ENCODE data around the gene PPP1R3G. TPM values are rescaled to one million over a fixed set of nuclear protein-coding genes. Genes with fewer than 3 reads are reported as not detected.

The PPP1R3G gene
- total RNA-seq, 1 experiment from 2014 or later = 0.44 TPM

DNA sequence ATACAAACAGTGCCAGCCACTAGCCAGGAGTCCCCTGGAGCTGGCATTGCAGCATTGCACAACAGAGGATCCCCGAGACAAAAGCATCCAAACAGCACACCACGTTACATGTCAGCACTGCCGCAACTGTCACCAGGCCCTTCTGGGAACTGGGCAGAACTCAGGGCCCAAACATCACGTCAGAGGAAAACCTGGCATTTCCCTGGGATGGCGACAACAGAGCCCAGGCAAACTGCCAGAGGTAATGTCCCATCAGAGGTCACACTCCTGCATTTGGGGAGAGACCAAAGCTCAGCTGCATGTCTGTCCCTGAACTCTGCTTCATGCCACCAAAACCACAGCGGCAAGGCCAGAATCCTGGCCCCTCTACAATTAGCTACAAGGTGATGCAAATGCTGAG lies 36.3 kb downstream of the PPP1R3G start:
- Histone ChIP-seq H3K27ac (ENCODE audit: low read length) (no peak overlapping the region), H3K4me1 (ENCODE audit: control insufficient read depth, insufficient read depth, low read length) (no peaks in the 10 kb centered on the region), H3K9me3 (ENCODE audit: control insufficient read depth, insufficient read depth, low read depth, low read length) (no peaks in the 10 kb centered on the region), H3K27me3 (ENCODE audit: control insufficient read depth, insufficient read depth, low read length) (no peaks in the 10 kb centered on the region), H3K36me3 (ENCODE audit: control insufficient read depth, insufficient read depth, low read length) (no peaks in the 10 kb centered on the region), H3K4me3 (ENCODE audit: low read depth in 2 of 2, low read length in 2 of 2) (no peak overlapping the region)
- in situ Hi-C loops (cut with HindIII; ENCODE audit: low pct_unique_long_range_greater_than_20kb, low sequenced_read_pairs) = no loop called here
- DNase-seq (ENCODE audit: low read depth, low spot score) (no peak), ATAC-seq (no peak)
- intact Hi-C loops (cut with micrococcal nuclease; ENCODE audit: unreplicated experiment) = no loop called here
- BruUV-seq (replicated peaks) = no TSS peak
- TF ChIP-seq TCF7L2 (IDR thresholded peaks at IDR 0.05; ENCODE audit: low read depth, low read length) (no peak), SIN3A (IDR thresholded peaks at IDR 0.05; ENCODE audit: borderline replicate concordance, insufficient read depth, low read depth, low read length) (no peak), POLR2AphosphoS5 (IDR thresholded peaks at IDR 0.05; ENCODE audit: low read depth, low read length) (no peak)
- TF ChIP-seq, protein P1, sequence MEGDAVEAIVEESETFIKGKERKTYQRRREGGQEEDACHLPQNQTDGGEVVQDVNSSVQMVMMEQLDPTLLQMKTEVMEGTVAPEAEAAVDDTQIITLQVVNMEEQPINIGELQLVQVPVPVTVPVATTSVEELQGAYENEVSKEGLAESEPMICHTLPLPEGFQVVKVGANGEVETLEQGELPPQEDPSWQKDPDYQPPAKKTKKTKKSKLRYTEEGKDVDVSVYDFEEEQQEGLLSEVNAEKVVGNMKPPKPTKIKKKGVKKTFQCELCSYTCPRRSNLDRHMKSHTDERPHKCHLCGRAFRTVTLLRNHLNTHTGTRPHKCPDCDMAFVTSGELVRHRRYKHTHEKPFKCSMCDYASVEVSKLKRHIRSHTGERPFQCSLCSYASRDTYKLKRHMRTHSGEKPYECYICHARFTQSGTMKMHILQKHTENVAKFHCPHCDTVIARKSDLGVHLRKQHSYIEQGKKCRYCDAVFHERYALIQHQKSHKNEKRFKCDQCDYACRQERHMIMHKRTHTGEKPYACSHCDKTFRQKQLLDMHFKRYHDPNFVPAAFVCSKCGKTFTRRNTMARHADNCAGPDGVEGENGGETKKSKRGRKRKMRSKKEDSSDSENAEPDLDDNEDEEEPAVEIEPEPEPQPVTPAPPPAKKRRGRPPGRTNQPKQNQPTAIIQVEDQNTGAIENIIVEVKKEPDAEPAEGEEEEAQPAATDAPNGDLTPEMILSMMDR (IDR thresholded peaks at IDR 0.05) = no peak
- TF ChIP-seq, protein P2, sequence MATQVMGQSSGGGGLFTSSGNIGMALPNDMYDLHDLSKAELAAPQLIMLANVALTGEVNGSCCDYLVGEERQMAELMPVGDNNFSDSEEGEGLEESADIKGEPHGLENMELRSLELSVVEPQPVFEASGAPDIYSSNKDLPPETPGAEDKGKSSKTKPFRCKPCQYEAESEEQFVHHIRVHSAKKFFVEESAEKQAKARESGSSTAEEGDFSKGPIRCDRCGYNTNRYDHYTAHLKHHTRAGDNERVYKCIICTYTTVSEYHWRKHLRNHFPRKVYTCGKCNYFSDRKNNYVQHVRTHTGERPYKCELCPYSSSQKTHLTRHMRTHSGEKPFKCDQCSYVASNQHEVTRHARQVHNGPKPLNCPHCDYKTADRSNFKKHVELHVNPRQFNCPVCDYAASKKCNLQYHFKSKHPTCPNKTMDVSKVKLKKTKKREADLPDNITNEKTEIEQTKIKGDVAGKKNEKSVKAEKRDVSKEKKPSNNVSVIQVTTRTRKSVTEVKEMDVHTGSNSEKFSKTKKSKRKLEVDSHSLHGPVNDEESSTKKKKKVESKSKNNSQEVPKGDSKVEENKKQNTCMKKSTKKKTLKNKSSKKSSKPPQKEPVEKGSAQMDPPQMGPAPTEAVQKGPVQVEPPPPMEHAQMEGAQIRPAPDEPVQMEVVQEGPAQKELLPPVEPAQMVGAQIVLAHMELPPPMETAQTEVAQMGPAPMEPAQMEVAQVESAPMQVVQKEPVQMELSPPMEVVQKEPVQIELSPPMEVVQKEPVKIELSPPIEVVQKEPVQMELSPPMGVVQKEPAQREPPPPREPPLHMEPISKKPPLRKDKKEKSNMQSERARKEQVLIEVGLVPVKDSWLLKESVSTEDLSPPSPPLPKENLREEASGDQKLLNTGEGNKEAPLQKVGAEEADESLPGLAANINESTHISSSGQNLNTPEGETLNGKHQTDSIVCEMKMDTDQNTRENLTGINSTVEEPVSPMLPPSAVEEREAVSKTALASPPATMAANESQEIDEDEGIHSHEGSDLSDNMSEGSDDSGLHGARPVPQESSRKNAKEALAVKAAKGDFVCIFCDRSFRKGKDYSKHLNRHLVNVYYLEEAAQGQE (IDR thresholded peaks at IDR 0.05; ENCODE audit: insufficient read depth in 1 of 2, low read depth in 2 of 2, low read length in 1 of 2) = no peak
- CTCF ChIA-PET = no interaction called here
- POLR2A ChIA-PET = no interaction called here

DNA sequence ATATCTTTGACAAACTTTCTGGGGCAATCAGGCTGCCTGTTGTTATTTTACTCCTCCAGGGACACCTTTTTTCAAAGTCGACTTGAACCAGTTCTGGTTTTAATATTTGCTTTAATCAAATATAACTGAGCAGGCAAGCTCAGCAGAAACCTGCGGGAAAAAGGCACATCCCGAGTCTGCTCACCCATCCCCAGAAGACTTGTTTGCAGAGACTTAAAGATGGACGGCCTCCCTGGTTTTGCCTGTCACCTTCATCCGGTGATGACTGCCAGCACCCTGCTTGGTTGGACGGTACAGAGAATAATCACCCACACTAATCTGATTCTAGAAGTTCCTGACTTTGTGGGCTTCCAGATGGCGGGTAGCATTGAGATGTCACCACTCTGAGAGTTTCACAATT lies 36.8 kb downstream of the PPP1R3G start:
- H3K36me3 ChIP-seq (ENCODE audit: control insufficient read depth, insufficient read depth, low read length) = no peaks in the 10 kb centered on the region
- in situ Hi-C loops (cut with HindIII; ENCODE audit: low pct_unique_long_range_greater_than_20kb, low sequenced_read_pairs) (no loop called here), intact Hi-C loops (cut with micrococcal nuclease; ENCODE audit: unreplicated experiment) (no loop called here)
- no peak for DNase-seq (ENCODE audit: low read depth, low spot score)
- H3K4me1 ChIP-seq (ENCODE audit: control insufficient read depth, insufficient read depth, low read length) = no peaks in the 10 kb centered on the region
- no peak for ATAC-seq
- no TSS peak for BruUV-seq (replicated peaks)
- H3K4me3 ChIP-seq (ENCODE audit: low read depth in 2 of 2, low read length in 2 of 2) = no peak overlapping the region
- H3K27ac ChIP-seq (ENCODE audit: low read length) = no peak overlapping the region
- TF ChIP-seq POLR2AphosphoS5 (IDR thresholded peaks at IDR 0.05; ENCODE audit: low read depth, low read length) = no peak
- no peak for TF ChIP-seq SIN3A (IDR thresholded peaks at IDR 0.05; ENCODE audit: borderline replicate concordance, insufficient read depth, low read depth, low read length)
- TF ChIP-seq, protein P2 (IDR thresholded peaks at IDR 0.05; ENCODE audit: insufficient read depth in 1 of 2, low read depth in 2 of 2, low read length in 1 of 2) = no peak
- TF ChIP-seq TCF7L2 (IDR thresholded peaks at IDR 0.05; ENCODE audit: low read depth, low read length) = no peak
- TF ChIP-seq, protein P1 (IDR thresholded peaks at IDR 0.05) = no peak
- no peaks in the 10 kb centered on the region for H3K9me3 ChIP-seq (ENCODE audit: control insufficient read depth, insufficient read depth, low read depth, low read length)
- ChIA-PET CTCF (no interaction called here), POLR2A (no interaction called here)
- no peaks in the 10 kb centered on the region for H3K27me3 ChIP-seq (ENCODE audit: control insufficient read depth, insufficient read depth, low read length)
